Glomerular visceral epithelial cell (primary cell): ENCODE results near the gene RPL18.

ENCODE experiments used
- DNase-seq: peaks from one replicate; pipeline ENCODE4 v3.0.0-alpha.2; 2016; ENCODE audit errors: extremely low spot score

RPL18 gene

GRCh38 chr19:48614436-48615230 is 4.3 kb downstream of the RPL18 start, which contains the start of gene FAM83E:
Gene FAM83E (minus strand): TSS chr19:48615076. CDS start chr19:48613372, 1,704 bp downstream.
- no peak for DNase-seq

- DNase-seq, result no peak
These were observed 5.0 kb downstream of the RPL18 start for GRCh38 chr19:48613852-48614435.

- DNase-seq, result no peak
These were observed 5.7 kb downstream of the RPL18 start for GRCh38 chr19:48613024-48613851.

- no peak for DNase-seq
These were observed 7.1 kb downstream of the RPL18 start for GRCh38 chr19:48611872-48612271.

- no peak for DNase-seq
These were observed 9.3 kb downstream of the RPL18 start for GRCh38 chr19:48609571-48610108.

GRCh38 chr19:48608798-48609263 is 10.1 kb downstream of the RPL18 start:
- DNase-seq, result no peak

- DNase-seq, result no peak
These were observed 11.6 kb downstream of the RPL18 start for GRCh38 chr19:48607359-48607755.

- no peak for DNase-seq
These were observed 12.3 kb downstream of the RPL18 start, which contains the start of gene SPACA4 for GRCh38 chr19:48606463-48607358. Gene SPACA4 (plus strand): TSS chr19:48606742. CDS start chr19:48606979, 237 bp downstream.

- no peak for DNase-seq
These were observed 15.1 kb downstream of the RPL18 start for GRCh38 chr19:48603850-48604249.

GRCh38 chr19:48603449-48603848 is 15.5 kb downstream of the RPL18 start:
- no peak for DNase-seq

- DNase-seq, result no peak
These were observed 16.0 kb downstream of the RPL18 start for GRCh38 chr19:48603001-48603400.

GRCh38 chr19:48600679-48601417 is 18.1 kb downstream of the RPL18 start:
- no peak for DNase-seq

- no peak for DNase-seq
These were observed 19.8 kb downstream of the RPL18 start for GRCh38 chr19:48598996-48599700.

- peak; percentile 36 for DNase-seq
These were observed 22.1 kb downstream of the RPL18 start for GRCh38 chr19:48596679-48597465.

- no peak for DNase-seq
These were observed 22.7 kb downstream of the RPL18 start for GRCh38 chr19:48596237-48596636.

- DNase-seq, result no peak
These were observed 23.1 kb downstream of the RPL18 start for GRCh38 chr19:48595833-48596232.

- DNase-seq, result no peak
These were observed 23.8 kb downstream of the RPL18 start for GRCh38 chr19:48595171-48595570.

GRCh38 chr19:48591021-48591420 is 28.0 kb downstream of the RPL18 start:
- DNase-seq, result no peak
